Measurements from ENCODE around the gene DAP. TPM values are rescaled to one million over a fixed set of nuclear protein-coding genes. Genes with fewer than 3 reads are reported as not detected.

Gene DAP
- total RNA-seq, 4 donors from 2014 or later = 66.1 to 130 (median 106) TPM

GRCh38 chr5:10743526-10743925 lies 17.5 kb downstream of the DAP start:
- intact Hi-C loops (cut with DNase I) = no loop called here
- H3K4me1 ChIP-seq = peaks cover 3 to 23% of the 10 kb centered on the region in 2 donors
- no peaks in the 10 kb centered on the region for H3K27me3 ChIP-seq
- H3K4me3 ChIP-seq (replicated peaks in 1 of 3) = no peak overlapping the region
- TF ChIP-seq CTCF (IDR thresholded peaks at IDR 0.05) (no peak), POLR2A (IDR thresholded peaks at IDR 0.05) (no peak)
- no peak overlapping the region for H3K27ac ChIP-seq
- peaks cover 0 to 6% of the 10 kb centered on the region in 2 donors for H3K36me3 ChIP-seq
- DNase-seq = no peak
- 82 to 95% methylated on average over 5 of the region's 5 CpGs for WGBS, 2 donors
- H3K9me3 ChIP-seq = no peaks in the 10 kb centered on the region

- Histone ChIP-seq H3K9me3 (no peaks in the 10 kb centered on the region), H3K4me1 (peaks cover 6 to 18% of the 10 kb centered on the region in 2 donors), H3K27ac (no peak overlapping the region), H3K36me3 (peaks cover 0 to 6% of the 10 kb centered on the region in 2 donors), H3K4me3 (replicated peaks in 1 of 3) (no peak overlapping the region), H3K27me3 (no peaks in the 10 kb centered on the region)
- no peak for TF ChIP-seq CTCF (IDR thresholded peaks at IDR 0.05)
- TF ChIP-seq POLR2A (IDR thresholded peaks at IDR 0.05) = no peak
- intact Hi-C loops (cut with DNase I) = no loop called here
- WGBS, 2 donors = 89 to 95% methylated on average over 9 of the region's 9 CpGs
- DNase-seq = no peak
These were observed 19.4 kb downstream of the DAP start for GRCh38 chr5:10741661-10742060.

GRCh38 chr5:10740384-10740783 lies 20.6 kb downstream of the DAP start:
- no peaks in the 10 kb centered on the region for H3K9me3 ChIP-seq
- no peaks in the 10 kb centered on the region for H3K27me3 ChIP-seq
- no peak overlapping the region for H3K27ac ChIP-seq
- peaks cover 10 to 16% of the 10 kb centered on the region in 2 donors for H3K4me1 ChIP-seq
- intact Hi-C loops (cut with DNase I) = no loop called here
- TF ChIP-seq POLR2A (IDR thresholded peaks at IDR 0.05) = no peak
- no peak for TF ChIP-seq CTCF (IDR thresholded peaks at IDR 0.05)
- no peak overlapping the region for H3K4me3 ChIP-seq (replicated peaks in 1 of 3)
- DNase-seq = no peak
- peaks cover 0 to 6% of the 10 kb centered on the region in 2 donors for H3K36me3 ChIP-seq
- WGBS, 2 donors = 72 to 97% methylated on average over 2 of the region's 2 CpGs

- H3K27ac ChIP-seq = peak overlapping the region in 1 of 3 donors; percentile 15
- TF ChIP-seq CTCF (IDR thresholded peaks at IDR 0.05) (no peak), POLR2A (IDR thresholded peaks at IDR 0.05) (no peak)
- no peak for DNase-seq
- no peaks in the 10 kb centered on the region for H3K27me3 ChIP-seq
- no peaks in the 10 kb centered on the region for H3K36me3 ChIP-seq
- no peaks in the 10 kb centered on the region for H3K9me3 ChIP-seq
- peaks cover 23 to 40% of the 10 kb centered on the region in 2 donors for H3K4me1 ChIP-seq
- H3K4me3 ChIP-seq (replicated peaks in 1 of 3) = no peak overlapping the region
- intact Hi-C loops (cut with DNase I) = no loop called here
These were observed 23.2 kb downstream of the DAP start for GRCh38 chr5:10737880-10738279.

GRCh38 chr5:10736808-10737207 lies 24.2 kb downstream of the DAP start:
- no peaks in the 10 kb centered on the region for H3K36me3 ChIP-seq
- H3K4me3 ChIP-seq (replicated peaks in 1 of 3) = no peak overlapping the region
- H3K9me3 ChIP-seq = no peaks in the 10 kb centered on the region
- H3K27me3 ChIP-seq = no peaks in the 10 kb centered on the region
- H3K4me1 ChIP-seq = peaks cover 23 to 40% of the 10 kb centered on the region in 2 donors
- H3K27ac ChIP-seq = peak overlapping the region in 2 of 3 donors; percentile 3 to 71
- DNase-seq = peak in 1 of 2 donors; percentile 31
- TF ChIP-seq POLR2A (IDR thresholded peaks at IDR 0.05) (no peak), CTCF (IDR thresholded peaks at IDR 0.05) (no peak)
- 85 to 92% methylated on average over 3 to 5 of the region's 5 CpGs for WGBS, 2 donors
- intact Hi-C loops (cut with DNase I) = no loop called here

Data from thyroid gland (tissue), 4 donors.